ENCODE measurements around the gene CCDC136. TPM values are rescaled to one million over a fixed set of nuclear protein-coding genes. Genes with fewer than 3 reads are reported as not detected.

CCDC136 gene
- total RNA-seq, 1 experiment from 2014 or later = 31.1 TPM

DNA sequence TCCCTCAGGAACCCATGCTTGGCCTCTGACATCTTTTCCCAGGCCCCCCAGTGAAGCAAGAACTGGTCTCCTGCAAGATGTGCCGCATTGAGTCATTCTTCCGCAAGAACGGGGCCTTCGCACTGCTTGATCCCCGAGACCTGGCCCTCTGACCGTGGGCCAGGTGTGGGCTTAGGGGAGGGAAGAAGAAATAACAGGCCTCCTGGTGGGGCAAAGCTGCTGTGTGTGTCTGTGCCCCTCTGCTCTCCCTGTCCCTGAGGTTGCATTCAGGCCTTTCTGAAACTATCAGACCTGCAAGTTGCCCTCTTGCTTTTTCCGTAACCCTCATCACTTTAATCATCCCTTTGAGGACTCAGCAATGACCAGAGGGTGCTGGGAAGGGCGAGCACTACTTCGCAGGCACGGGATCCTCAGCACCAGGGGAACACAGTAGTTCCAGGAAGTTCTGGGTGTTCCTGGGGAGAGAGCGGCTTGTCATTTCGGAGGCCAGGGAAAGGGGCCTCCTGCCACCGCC lies 76.9 kb downstream of the CCDC136 start:
- TF ChIP-seq, protein P1, sequence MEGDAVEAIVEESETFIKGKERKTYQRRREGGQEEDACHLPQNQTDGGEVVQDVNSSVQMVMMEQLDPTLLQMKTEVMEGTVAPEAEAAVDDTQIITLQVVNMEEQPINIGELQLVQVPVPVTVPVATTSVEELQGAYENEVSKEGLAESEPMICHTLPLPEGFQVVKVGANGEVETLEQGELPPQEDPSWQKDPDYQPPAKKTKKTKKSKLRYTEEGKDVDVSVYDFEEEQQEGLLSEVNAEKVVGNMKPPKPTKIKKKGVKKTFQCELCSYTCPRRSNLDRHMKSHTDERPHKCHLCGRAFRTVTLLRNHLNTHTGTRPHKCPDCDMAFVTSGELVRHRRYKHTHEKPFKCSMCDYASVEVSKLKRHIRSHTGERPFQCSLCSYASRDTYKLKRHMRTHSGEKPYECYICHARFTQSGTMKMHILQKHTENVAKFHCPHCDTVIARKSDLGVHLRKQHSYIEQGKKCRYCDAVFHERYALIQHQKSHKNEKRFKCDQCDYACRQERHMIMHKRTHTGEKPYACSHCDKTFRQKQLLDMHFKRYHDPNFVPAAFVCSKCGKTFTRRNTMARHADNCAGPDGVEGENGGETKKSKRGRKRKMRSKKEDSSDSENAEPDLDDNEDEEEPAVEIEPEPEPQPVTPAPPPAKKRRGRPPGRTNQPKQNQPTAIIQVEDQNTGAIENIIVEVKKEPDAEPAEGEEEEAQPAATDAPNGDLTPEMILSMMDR (conservative IDR thresholded peaks at IDR 0.05) = no peak
- Histone ChIP-seq H3K23me2 (ENCODE audit: insufficient read length, low read depth, low read length, poor library complexity, severe bottlenecking) (peaks cover 12% of the 10 kb centered on the region), H2BK15ac (ENCODE audit: low read depth, low read length) (no peak overlapping the region), H2BK20ac (ENCODE audit: low read depth, low read length, poor library complexity, severe bottlenecking) (no peak overlapping the region), H3K79me1 (ENCODE audit: insufficient read depth, low read depth, low read length, poor library complexity, severe bottlenecking) (no peaks in the 10 kb centered on the region), H3K23ac (ENCODE audit: insufficient read length, low read depth, low read length) (no peak overlapping the region), H4K8ac (replicated peaks; ENCODE audit: insufficient read length, low read depth, low read length) (no peak overlapping the region), H3T11ph (ENCODE audit: low read length) (no peak overlapping the region), H4K91ac (ENCODE audit: insufficient read length, low read depth, low read length) (no peak overlapping the region), H4K5ac (ENCODE audit: insufficient read length, low read depth, low read length) (no peak overlapping the region), H2AK5ac (ENCODE audit: insufficient read length, low read length) (no peak overlapping the region), H4K20me1 (ENCODE audit: control insufficient read depth, insufficient read depth, insufficient read length) (no peaks in the 10 kb centered on the region), H3K9me3 (ENCODE audit: control insufficient read depth, low read depth, low read length) (no peaks in the 10 kb centered on the region), H3K14ac (ENCODE audit: insufficient read depth, low read length) (no peak overlapping the region), H3K9ac (ENCODE audit: extremely low read depth, insufficient read length, low read length) (no peak overlapping the region), H3K4me2 (ENCODE audit: insufficient read depth, insufficient read length, low read length) (peak overlapping the region; percentile 39), H2BK5ac (ENCODE audit: insufficient read length, low read length) (no peak overlapping the region), H3K4ac (ENCODE audit: low read depth, low read length) (no peak overlapping the region), H3K4me1 (ENCODE audit: insufficient read depth, low read length) (0 out of 2 replicates have a peak, but pooled peaks cover under 1% of the 10 kb centered on the region), H3K79me2 (ENCODE audit: insufficient read depth, low read length) (no peaks in the 10 kb centered on the region), H2BK12ac (ENCODE audit: insufficient read length, low read depth, low read length) (no peak overlapping the region), H3K27me3 (ENCODE audit: insufficient read depth, low read length) (peaks cover 11% of the 10 kb centered on the region; the same call in 1 of the 2 replicates), H2AFZ (ENCODE audit: low read length) (no peak overlapping the region), H3K27ac (ENCODE audit: insufficient read length, low read depth, low read length) (no peak overlapping the region), H2BK120ac (ENCODE audit: low read depth, low read length, poor library complexity, severe bottlenecking) (no peak overlapping the region), H3K18ac (ENCODE audit: insufficient read length, low read depth, low read length) (no peak overlapping the region), H3K56ac (ENCODE audit: insufficient read length, low read depth, low read length) (no peak overlapping the region)
- peaks cover 25 to 31% of the 10 kb centered on the region in 2 experiments for H3K4me1 Mint-ChIP-seq
- H3K9me3 Mint-ChIP-seq = no peaks in the 10 kb centered on the region; a peak in 1 of 5 replicates
- DNase-seq = no peak
- no CpG with 5 or more reads among the region's 13 CpGs for WGBS (ENCODE audit: extremely low coverage, insufficient read length, low lambda C conversion rate)
- peaks cover 52% of the 10 kb centered on the region for H3K27me3 Mint-ChIP-seq (ENCODE audit: low read depth)
- peaks cover 12 to 18% (median 15%) of the 10 kb centered on the region in 3 experiments for H3K36me3 Mint-ChIP-seq (ENCODE audit: insufficient read depth in 1 of 3, low read depth in 3 of 3)
- peak overlapping the region; percentile 56 to 77 for H3K4me3 Mint-ChIP-seq
- no peak overlapping the region for H3K27ac Mint-ChIP-seq
